ENCODE data around the gene POLR2A.

The POLR2A gene

DNA sequence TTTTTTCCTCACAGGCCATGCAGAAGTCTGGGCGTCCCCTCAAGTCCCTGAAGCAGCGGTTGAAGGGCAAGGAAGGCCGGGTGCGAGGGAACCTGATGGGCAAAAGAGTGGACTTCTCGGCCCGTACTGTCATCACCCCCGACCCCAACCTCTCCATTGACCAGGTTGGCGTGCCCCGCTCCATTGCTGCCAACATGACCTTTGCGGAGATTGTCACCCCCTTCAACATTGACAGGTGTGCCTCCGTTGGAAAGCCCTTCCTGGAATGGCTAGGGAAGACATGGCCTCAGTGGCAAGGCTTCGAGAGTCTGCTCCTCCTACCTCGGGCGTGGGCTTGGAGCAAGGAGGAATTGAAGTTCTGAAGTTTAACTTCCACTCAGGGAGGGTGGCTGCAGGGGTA is 13.5 kb downstream of the POLR2A start:
- no peak for TF ChIP-seq TEAD4 (IDR thresholded peaks at IDR 0.05)
- TF ChIP-seq, protein P1, sequence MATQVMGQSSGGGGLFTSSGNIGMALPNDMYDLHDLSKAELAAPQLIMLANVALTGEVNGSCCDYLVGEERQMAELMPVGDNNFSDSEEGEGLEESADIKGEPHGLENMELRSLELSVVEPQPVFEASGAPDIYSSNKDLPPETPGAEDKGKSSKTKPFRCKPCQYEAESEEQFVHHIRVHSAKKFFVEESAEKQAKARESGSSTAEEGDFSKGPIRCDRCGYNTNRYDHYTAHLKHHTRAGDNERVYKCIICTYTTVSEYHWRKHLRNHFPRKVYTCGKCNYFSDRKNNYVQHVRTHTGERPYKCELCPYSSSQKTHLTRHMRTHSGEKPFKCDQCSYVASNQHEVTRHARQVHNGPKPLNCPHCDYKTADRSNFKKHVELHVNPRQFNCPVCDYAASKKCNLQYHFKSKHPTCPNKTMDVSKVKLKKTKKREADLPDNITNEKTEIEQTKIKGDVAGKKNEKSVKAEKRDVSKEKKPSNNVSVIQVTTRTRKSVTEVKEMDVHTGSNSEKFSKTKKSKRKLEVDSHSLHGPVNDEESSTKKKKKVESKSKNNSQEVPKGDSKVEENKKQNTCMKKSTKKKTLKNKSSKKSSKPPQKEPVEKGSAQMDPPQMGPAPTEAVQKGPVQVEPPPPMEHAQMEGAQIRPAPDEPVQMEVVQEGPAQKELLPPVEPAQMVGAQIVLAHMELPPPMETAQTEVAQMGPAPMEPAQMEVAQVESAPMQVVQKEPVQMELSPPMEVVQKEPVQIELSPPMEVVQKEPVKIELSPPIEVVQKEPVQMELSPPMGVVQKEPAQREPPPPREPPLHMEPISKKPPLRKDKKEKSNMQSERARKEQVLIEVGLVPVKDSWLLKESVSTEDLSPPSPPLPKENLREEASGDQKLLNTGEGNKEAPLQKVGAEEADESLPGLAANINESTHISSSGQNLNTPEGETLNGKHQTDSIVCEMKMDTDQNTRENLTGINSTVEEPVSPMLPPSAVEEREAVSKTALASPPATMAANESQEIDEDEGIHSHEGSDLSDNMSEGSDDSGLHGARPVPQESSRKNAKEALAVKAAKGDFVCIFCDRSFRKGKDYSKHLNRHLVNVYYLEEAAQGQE (IDR thresholded peaks at IDR 0.05; ENCODE audit: low read depth): no peak
- no peak for TF ChIP-seq EP300 (IDR thresholded peaks at IDR 0.05; ENCODE audit: borderline replicate concordance)
- no peak for TF ChIP-seq NFIC (IDR thresholded peaks at IDR 0.05)
- TF ChIP-seq, protein P2, sequence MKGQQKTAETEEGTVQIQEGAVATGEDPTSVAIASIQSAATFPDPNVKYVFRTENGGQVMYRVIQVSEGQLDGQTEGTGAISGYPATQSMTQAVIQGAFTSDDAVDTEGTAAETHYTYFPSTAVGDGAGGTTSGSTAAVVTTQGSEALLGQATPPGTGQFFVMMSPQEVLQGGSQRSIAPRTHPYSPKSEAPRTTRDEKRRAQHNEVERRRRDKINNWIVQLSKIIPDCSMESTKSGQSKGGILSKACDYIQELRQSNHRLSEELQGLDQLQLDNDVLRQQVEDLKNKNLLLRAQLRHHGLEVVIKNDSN (IDR thresholded peaks at IDR 0.05): no peak
- TF ChIP-seq YY1 (IDR thresholded peaks at IDR 0.05; ENCODE audit: low read depth): no peak
- no peak for TF ChIP-seq TCF12 (IDR thresholded peaks at IDR 0.05; ENCODE audit: low read depth)
- TF ChIP-seq CEBPB (IDR thresholded peaks at IDR 0.05): no peak
- TF ChIP-seq TAF1 (IDR thresholded peaks at IDR 0.05; ENCODE audit: low read depth): no peak
- no peak for TF ChIP-seq FOXM1 (IDR thresholded peaks at IDR 0.05; ENCODE audit: borderline replicate concordance, low read depth)
- no peak for TF ChIP-seq EGR1 (IDR thresholded peaks at IDR 0.05)

DNA sequence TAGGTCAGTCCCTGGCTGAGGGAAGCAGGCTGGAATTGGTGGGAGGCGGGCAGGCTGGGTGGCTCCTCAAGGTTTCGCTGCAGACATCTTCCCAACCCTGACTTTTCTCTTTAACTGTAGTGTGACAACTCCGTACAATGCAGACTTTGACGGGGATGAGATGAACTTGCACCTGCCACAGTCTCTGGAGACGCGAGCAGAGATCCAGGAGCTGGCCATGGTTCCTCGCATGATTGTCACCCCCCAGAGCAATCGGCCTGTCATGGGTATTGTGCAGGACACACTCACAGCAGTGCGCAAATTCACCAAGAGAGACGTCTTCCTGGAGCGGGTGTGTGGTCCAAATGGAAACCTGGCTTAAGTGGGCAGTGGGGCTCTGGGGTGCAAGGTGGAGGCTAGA is 15.0 kb downstream of the POLR2A start:
- TF ChIP-seq CEBPB (IDR thresholded peaks at IDR 0.05) (no peak), FOXM1 (IDR thresholded peaks at IDR 0.05; ENCODE audit: borderline replicate concordance, low read depth) (no peak), TEAD4 (IDR thresholded peaks at IDR 0.05) (no peak), EGR1 (IDR thresholded peaks at IDR 0.05) (no peak), YY1 (IDR thresholded peaks at IDR 0.05; ENCODE audit: low read depth) (no peak), TAF1 (IDR thresholded peaks at IDR 0.05; ENCODE audit: low read depth) (no peak), CREB1 (IDR thresholded peaks at IDR 0.05; ENCODE audit: low read depth) (no peak), EP300 (IDR thresholded peaks at IDR 0.05; ENCODE audit: borderline replicate concordance) (no peak), RAD21 (IDR thresholded peaks at IDR 0.05; ENCODE audit: low read depth) (no peak)
- TF ChIP-seq, protein P1 (IDR thresholded peaks at IDR 0.05; ENCODE audit: low read depth): no peak
- TF ChIP-seq, protein P2 (IDR thresholded peaks at IDR 0.05): no peak

- TF ChIP-seq, protein P2 (IDR thresholded peaks at IDR 0.05): no peak
- TF ChIP-seq ZBTB7A (IDR thresholded peaks at IDR 0.05; ENCODE audit: low read depth): no peak
- TF ChIP-seq, protein P1 (IDR thresholded peaks at IDR 0.05; ENCODE audit: low read depth): no peak
- no peak for TF ChIP-seq TCF12 (IDR thresholded peaks at IDR 0.05; ENCODE audit: low read depth)
- TF ChIP-seq, protein P3, sequence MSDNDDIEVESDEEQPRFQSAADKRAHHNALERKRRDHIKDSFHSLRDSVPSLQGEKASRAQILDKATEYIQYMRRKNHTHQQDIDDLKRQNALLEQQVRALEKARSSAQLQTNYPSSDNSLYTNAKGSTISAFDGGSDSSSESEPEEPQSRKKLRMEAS (IDR thresholded peaks at IDR 0.05): no peak
- TF ChIP-seq TEAD4 (IDR thresholded peaks at IDR 0.05): no peak
- TF ChIP-seq YY1 (IDR thresholded peaks at IDR 0.05; ENCODE audit: low read depth): no peak
- TF ChIP-seq EGR1 (IDR thresholded peaks at IDR 0.05): no peak
- TF ChIP-seq TAF1 (IDR thresholded peaks at IDR 0.05; ENCODE audit: low read depth): no peak
- TF ChIP-seq FOXM1 (IDR thresholded peaks at IDR 0.05; ENCODE audit: borderline replicate concordance, low read depth): no peak
- no peak for TF ChIP-seq CEBPB (IDR thresholded peaks at IDR 0.05)
- TF ChIP-seq CREB1 (IDR thresholded peaks at IDR 0.05; ENCODE audit: low read depth): no peak
- TF ChIP-seq RAD21 (IDR thresholded peaks at IDR 0.05; ENCODE audit: low read depth): no peak
- TF ChIP-seq EP300 (IDR thresholded peaks at IDR 0.05; ENCODE audit: borderline replicate concordance): no peak
- TF ChIP-seq NFIC (IDR thresholded peaks at IDR 0.05): no peak
Observed at GRCh38 chr17:7501729-7502128, 17.6 kb downstream of the POLR2A start.

- TF ChIP-seq NFIC (IDR thresholded peaks at IDR 0.05): no peak
- TF ChIP-seq YY1 (IDR thresholded peaks at IDR 0.05; ENCODE audit: low read depth): no peak
- no peak for TF ChIP-seq TEAD4 (IDR thresholded peaks at IDR 0.05)
- TF ChIP-seq RAD21 (IDR thresholded peaks at IDR 0.05; ENCODE audit: low read depth): no peak
- TF ChIP-seq, protein P1 (IDR thresholded peaks at IDR 0.05; ENCODE audit: low read depth): no peak
Observed at GRCh38 chr17:7502171-7502847, 18.1 kb downstream of the POLR2A start.
